Hematopoietic multipotent progenitor cell treated with erythropoietin and hydrocortisone succinate and interleukin-3 and kit ligand, for 6 days (in vitro differentiated cells): ENCODE measurements around the gene NYNRIN.
A peak's percentile ranks its signal among the peaks of the same experiment; 100 is the strongest.
"Not testable (repeated sequence)": the region's sequence is repeated elsewhere in the genome, so short reads cannot be mapped to it uniquely, and the experiment has no call there.

Experiments
- DNase-seq: peaks from one replicate; pipeline ENCODE4 v3.0.0-alpha.2; 2015

The NYNRIN gene

DNA sequence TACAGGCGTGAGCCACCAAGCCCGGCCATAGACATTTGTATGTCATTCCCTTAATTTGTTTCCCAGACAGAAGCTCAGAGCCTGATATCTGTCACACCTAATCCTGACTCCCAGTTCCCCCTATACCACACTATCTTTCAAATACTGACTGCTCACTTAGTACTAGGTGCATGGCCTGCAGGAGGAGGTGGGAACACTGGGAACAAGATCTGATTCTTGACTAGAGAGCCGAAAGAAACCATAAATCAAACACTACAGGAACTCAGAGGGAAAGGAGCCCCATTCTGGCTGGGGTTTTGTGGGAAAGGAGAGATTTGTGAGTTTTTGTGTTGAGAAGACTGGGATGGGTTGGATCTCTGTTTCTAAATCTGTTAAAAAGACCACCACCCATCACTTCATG lies 35.9 kb downstream of the NYNRIN start:
- no peak for DNase-seq

DNA sequence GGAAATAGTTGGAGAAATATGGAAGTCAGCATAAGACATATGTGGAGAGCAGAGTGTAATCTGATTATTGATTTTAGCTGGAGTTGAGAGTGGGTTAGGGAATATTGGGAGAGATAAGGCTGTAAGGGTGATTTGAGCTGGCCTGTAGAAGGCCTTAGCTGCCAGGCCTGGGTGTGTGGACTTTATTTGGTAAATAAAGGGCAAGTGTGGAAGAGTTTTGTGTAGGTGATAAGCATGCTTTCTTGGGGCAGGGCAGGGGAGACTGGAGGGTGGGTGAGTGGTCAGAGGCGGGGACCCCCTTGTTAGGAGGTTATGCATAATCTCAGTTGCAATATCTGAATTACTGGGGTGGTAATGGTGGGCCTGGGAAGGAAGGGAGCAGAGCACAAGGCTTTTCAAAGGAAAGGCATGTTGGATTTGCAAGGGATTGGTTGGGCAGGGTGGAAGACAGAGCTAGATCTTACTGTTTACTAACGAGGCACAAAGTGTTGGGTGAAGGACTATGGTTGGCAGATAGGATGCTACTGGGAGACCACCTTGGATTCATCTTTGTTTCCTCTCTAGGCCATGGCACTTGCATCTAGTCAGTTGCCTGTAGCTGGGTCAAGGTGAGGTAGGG lies 36.5 kb downstream of the NYNRIN start:
- DNase-seq, result peak; percentile 4

DNA sequence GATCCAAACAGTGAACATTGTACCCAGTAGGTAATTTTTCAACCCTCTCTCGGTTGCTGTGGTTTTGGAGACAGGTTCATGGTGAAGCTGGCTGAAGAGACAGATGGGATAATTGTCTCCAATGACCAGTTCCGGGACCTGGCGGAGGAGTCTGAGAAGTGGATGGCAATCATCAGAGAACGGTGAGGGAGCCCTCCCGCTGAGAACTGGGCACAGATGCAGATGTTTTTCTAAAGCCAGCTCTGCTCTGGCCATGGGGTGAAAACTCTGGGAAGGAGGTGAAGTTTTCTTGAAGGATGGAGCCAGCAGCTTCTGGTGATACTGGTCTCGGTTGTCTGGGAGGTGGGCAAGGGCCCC lies 37.2 kb downstream of the NYNRIN start:
- no peak for DNase-seq

DNA sequence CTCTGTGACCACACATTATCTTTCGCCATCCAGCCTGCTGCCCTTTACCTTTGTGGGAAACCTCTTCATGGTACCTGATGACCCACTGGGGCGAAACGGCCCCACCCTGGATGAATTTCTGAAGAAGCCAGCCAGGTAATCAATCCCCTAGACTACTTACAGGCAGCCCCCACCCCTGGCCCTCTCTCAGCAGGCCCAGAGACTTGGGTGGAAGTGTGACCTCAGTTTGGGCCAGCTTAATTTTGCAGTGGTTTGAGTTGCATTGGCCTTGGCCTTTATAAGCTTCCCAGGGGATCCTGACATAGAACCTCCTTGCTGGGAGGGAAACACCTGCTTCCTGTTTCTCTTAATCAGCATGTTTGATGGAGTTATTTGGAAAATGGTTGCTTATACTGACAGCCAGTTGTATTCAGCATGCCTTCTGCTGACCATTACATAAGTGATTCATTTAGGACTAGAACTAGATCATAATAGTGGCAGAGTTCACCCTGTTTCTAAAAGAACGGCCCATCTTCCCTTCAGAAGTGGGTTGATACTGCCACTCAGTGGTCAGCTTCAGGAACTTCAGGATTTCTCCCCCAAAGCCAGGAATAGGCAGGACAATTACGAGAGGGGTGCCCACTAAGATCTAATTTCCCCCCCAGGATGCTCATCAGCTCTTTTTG lies 37.7 kb downstream of the NYNRIN start:
- peak; percentile 88 for DNase-seq

DNA sequence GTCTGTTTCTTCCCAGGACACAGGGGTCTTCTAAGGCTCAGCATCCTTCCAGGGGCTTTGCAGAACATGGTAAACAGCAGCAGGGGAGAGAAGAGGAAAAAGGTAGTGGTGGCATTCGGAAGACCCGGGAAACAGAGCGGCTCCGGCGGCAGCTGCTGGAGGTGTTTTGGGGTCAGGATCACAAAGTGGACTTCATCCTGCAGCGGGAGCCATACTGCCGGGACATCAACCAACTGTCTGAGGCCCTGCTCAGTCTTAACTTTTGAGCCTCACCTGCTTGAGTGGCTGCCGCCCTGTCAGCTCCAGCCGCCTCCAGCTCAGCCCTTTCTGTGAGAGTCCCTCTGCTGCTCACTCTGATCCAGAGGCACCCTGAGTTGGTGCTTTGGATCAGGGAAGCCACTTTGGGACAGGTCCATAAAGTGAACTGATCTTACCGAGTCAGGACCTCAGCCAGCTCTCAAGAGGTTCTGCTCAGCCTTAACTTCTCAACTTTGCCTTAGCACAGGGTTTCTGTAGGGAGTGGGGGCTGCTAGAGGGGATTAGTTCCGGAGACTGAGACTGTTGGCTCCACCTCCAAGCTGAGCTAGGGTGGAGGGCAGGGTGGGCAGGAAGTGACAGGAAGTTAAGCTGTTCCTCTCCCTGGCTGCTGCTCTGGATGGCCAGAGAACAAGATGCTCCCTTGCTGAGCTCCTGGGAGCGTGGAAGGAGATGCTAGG lies 38.4 kb downstream of the NYNRIN start:
- DNase-seq, result peak; percentile 25

DNA sequence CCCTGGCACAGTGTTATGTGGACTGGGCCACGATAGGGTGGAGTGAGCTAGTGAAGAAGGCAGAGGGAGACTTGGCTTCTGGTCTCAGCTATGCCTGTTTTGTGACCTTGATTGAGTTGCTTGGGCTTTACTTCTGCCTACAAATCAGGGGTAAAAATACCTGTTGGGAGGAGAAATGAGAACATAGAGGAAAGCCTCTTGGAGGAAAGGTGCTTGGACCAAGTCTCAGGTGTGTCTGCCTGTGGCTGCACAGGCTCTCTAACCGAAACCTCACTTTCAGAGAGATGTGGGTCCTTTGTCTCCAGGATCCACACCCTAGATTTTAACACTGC lies 38.9 kb downstream of the NYNRIN start:
- DNase-seq, result no peak

DNA sequence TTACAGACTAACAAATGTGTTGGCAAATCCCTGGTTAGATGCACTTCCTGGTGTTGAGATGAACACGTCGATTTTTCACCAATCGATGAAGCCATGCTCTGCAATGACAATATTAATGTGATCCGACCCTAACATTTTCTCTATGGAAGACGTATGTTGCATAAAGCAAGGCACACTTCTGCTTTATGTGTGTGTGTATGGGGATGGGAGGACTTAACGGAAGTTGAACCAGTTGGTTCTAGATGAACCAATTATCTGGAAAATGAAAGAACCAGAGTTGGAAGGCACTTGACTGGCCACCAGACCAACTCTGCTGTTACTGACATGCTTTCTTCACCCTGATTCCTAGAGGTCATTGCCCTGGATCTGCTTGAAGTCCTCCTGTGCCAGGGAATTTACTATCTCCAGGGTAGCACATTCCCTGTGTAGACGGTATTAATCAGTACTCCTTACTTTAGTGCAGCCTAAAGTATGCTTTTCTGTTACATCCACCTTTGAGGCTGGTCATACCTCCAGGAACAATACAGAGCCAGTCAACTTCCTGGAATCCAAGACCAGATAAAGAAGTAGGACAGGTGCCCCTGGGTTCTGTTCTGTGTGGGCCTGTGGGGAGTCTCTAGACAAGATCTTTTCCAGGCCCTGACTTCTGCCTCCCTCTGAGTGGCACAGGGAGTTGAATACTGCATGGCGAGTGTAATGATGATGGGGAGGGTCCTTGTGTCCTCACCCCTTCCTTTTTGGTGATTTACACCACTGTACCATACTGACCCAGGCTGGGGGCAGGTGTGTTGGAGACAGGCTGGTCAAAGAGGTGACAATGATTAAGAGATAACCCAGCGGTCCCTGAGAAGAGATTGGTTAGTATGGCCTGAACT lies 39.7 kb downstream of the NYNRIN start:
- peak; percentile 3 for DNase-seq

DNA sequence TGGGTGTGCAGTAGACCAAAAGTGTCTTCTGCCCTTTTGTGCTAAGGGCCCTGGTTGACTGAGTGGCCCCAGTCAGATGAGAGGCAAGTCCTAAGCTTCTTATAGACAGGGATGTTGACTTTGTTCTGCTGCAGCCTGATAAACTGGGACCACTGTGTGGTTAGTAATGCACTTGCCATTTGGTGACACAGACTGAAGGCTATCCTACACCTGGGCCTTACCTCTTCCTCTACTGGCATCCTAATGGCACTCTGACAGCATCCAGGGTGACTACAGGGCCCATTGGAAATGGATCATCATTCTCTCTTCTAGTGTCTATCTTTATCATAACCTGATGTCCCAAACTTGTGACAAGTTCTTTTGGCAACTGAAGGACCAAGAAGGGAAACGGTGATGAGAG lies 40.5 kb downstream of the NYNRIN start:
- DNase-seq, result peak; percentile 3

DNA sequence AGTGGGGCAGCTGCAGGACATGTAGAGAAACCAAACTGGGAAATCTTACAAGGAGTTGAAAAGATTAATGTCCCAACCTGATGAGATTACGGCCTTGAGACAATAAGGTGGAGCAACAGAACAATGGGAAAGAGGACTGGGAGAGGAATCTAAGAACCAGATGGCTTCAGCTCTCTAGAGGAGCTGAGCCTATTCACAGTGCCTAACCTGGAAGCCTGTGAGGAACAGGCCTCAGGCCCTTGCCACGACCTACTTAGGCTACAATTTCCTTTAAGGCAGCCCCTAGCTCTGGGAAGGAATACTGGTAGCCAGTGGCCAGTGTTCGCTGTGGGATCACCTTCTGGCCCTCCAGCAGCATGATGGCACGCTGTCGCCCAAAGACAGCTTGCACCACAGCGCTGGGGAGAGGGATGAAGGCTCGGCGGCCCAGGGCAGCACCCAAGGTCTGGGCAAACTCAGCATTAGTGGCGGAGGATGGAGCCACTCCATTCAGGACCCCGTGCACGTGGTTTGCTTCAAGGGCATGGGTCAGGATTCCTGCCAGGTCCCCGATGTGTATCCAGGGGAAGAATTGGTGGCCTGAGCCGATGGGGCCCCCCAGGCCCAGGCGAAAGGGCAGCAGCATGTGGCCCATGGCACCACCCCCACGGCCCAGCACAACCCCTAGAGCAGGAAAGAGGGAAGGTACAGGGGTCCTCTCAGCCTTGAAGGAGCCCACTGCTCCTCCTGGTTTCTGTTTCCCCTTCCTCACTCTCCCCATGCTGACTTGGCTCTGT lies 41.2 kb downstream of the NYNRIN start:
- DNase-seq, result no peak

DNA sequence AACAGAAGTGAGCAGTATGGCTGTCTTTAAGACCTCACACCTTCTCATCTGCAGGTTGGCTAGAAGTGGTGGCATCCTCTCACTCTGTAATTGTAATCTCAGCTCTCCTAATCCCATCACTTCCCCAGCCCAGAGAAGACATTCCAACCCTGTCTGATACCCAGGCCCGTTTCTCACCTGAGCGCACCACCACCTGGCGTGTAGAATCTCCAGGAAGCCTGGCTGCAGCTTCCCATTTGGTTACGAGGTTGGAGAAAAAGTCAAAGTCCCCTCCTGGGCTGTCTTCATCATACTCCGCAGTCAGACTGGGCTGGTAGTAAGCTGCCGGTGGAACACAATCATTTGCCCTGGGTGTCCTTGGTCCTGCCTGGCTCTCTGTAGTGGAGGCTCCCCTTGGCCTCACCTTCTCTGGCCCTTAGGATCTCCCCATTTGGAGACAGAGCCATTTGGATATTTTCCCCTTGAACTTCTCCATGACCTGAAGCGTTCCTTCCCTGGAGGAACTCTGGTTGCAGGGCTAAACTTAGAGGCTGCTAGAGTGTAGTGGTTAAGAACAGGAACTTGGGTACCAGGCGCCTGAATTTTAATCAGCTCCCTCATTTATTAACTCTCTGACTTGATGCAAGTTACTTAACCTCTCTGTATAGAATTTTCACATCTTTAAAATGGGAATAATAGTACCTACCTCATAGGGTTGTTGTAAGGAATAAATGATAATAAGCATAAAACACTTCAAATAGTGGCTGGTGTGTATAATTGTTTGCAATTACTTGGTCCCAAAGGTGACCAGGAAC lies 42.0 kb downstream of the NYNRIN start:
- DNase-seq, result no peak

DNA sequence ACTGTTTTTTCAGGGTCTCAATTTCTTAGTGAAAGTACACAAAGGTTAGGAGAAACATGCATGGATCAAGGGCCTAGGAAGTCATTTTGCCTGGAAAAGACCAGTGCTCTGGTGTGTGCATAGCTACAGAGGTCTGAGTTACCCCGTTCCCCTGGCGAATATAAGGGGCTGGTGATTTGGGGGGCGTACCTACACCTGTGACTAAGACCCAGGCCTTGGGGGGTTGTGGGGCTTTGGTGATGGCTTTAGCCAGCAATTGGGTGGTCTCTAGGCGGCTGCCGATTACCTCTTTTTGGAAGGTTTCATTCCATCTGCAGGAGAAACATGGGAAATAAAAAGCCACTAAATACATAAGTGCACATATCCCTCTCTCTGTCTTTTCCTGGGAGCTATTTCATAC lies 42.7 kb downstream of the NYNRIN start:
- no peak for DNase-seq

DNA sequence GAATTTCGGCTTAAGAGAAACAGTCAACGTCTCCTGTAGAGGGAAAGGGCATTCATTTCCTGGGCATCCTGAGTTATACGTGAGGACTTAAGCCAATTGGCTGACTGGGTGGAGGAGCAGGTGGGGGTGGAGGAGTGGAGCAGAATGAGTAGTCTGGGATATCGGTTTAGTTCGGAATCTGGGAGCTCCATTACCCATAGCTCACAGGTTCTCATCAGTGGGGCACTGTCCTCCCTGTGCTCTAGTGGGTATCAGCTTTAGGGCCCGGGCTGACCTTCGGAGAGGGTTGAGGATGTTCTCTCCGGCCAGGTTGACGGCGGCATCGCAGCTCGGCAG lies 43.1 kb downstream of the NYNRIN start:
- peak; percentile 49 for DNase-seq

DNA sequence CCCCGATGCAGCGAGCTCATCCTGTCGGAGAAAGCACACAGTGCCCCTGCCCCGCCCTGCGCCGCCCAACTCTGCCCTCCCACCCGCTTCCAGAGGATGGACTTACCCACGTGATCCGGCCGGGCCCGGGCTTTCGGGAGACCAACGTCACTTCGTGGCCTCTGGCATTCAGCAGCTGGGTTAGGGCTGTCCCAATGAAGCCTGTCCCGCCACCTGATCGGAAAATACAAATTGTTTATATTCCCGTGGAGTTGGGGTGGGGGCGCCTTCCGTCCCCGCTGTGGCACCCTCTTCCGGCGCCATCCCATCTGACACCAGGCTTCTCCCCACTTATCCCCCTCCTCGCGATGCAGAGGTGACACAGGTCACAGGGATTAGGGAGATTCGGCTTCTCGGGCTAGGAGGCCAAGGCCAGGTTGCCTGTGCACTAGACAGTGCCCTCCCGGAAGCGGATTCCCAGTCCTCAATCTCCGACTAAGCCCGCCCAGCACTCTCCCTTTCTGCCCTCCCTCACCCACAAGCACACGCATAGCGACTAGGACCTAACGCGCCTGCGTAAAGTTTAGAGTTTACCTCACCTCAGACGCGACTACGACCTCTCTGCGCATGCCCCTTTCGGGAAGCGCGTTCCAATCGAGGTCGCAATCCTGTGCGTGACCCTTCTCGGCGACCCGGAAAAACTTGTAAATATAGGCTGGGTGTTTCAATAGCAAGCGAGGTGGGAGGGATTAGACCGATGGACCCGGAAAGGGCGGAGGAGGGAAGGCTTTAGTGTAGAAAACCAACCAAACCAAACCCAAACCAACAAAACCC lies 43.6 kb downstream of the NYNRIN start, which contains the start of gene SDR39U1:
Gene SDR39U1, minus strand, starts transcription at position 537 of the 813 bp plus-strand sequence. Its CDS starts 7 bp downstream, at position 530.
- peak; percentile 100 for DNase-seq

DNA sequence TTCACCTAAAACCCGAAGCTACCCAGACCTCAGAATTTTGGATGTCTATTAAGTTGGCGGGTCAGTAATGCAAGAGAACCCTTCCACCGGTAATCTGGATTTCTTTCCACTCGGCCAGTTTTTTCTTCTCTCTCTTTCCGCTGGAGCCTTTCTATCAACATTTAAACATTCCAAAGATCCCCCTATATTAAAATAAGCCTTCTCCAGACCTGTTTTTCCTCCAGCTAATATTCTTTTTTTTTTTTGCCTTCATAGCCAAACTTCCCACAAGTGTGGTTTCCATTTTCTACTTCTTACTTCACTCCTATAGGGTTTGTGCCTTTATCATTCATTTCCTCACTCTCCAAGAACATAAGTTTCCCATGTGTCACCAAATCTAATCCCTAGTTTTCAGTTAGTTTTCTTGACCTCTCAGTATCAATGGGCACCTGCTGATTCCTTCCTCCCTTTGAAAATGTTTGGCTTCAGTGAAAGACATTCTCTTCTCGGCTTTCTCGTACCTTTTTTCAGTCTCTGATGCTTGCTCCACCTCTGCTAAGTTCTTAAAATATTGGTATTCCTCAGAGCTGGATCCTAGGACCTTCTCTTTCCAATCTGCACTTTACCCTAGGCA lies 44.4 kb downstream of the NYNRIN start:
- DNase-seq, result no peak

DNA sequence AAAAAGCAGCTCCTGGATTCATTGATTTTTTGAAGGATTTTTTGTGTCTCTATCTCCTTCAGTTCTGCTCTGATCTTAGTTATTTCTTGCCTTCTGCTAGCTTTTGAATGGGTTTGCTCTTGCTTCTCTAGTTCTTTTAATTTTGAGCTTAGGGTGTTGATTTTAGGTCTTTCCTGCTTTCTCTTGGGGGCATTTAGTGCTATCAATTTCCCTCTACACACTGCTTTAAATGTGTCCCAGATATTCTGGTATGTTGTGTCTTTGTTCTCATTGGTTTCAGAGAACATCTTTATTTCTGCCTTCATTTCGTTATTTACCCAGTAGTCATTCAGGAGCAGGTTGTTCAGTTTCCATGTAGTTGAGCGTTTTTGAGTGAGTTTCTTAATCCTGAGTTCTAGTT lies 52.0 kb downstream of the NYNRIN start:
- DNase-seq, result not testable (repeated sequence)

DNA sequence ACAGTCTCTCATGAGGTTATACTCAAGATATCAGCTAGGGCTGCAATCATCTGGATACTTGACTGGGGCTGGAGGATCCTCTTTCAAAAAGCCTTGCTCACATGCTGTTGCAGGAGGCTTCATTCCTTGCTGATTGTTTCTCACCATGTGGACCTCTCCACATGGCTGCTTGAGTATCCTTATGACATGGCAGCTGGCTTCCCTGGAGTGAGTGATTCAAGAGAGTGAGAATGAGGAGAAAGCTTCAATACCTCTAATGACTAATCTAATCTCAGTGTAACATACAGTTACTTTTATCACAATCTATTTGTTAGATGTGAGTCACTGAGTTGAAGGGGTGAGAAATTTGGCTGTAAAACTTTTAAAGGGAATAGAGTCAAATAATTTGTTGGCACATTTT lies 58.2 kb downstream of the NYNRIN start:
- DNase-seq, result peak; percentile 33

DNA sequence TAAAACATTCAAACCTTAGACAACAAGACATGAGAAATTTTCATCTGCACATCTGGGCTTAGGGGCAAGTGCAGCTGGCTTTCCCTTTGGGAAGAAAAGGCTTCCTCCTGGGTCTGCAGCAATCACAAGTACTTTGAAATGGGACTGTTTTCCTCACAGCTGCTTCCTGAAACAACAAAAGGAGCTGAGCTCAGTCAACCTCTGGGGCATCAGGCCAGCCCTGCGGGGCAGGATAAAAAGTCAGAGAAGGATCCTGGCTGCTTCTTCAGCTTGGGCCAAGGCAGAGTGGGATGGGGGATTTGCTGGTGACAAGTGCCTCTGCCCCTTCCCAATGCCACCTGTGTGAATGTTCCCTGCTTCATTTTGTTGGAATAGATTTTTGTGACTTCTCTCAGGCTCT lies 59.9 kb downstream of the NYNRIN start:
- no peak for DNase-seq

DNA sequence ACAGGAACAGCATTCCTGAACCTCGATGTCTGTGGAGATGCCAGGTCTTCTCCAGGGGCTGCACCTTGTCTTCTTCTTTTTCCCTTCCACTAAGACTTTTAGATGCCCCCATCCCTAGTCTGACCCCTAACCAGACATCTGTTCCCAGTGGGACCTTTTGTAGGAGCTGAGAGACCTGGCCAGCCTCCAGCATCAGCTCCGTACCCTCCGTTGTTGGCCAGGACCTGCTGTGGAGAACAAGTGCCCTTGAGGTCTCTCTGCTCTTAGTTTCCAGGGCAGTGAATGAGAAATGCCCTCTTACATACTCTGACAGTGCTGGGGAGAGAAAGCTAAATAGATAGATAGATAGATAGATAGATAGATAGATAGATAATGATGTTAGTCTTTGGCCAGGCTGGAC lies 60.5 kb downstream of the NYNRIN start:
- no peak for DNase-seq

DNA sequence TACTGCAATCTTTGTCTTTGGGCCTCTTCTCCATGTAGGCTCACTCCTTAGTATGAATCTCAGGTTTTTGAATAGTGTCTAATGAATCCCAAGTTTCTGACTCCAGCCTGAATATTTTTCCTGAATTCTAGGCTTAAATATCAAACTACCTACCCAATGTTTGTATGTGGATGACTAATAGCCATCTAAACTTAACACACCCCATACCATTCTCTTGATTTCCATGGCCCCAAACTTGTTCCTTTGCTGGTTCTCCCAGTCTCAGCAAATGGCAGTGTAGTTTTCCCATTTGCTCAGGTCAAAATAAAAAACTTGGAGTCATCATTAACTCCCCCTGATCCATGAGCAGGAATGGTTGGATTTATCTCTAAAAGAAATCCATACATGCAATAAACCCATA lies 62.5 kb downstream of the NYNRIN start:
- DNase-seq, result no peak
